IMR-90 (cell line): ENCODE measurements around the gene MICA. TPM values are rescaled to one million over a fixed set of nuclear protein-coding genes. Genes with fewer than 3 reads are reported as not detected.

Experiments
- ATAC-seq: fragments of 200-7000 bp; cut with Tn5 transposase; 2 replicates; pipeline ENCODE4 v1.9.1; 2020; ENCODE audit warnings: low read depth, mild to moderate bottlenecking, moderate library complexity
- BruUV-seq: library from RNA; stranded (reverse); fragments of 400-500 nt; replicated peaks from 2 replicates; lab custom pipeline; 2021; lab: Mats Ljungman, UMichigan
- CTCF ChIA-PET: fragments of 300-600 bp; formaldehyde crosslinking; extraction: SDS; loops from one replicate; lab custom pipeline; 2021; ENCODE audit warnings: antibody characterized with exemption; lab: Yijun Ruan, JAX
- POLR2A ChIA-PET: fragments of 300-600 bp; sonication (Branson Sonifier 250); formaldehyde crosslinking; loops from one replicate; lab custom pipeline; 2022; ENCODE audit warnings: antibody characterized with exemption; ENCODE audit not compliant: unreplicated experiment; lab: Charles Lee
- DNase-seq: peaks from one replicate; pipeline ENCODE4 v3.0.0; 2013
- H2AFZ ChIP-seq: replicated peaks from 2 replicates; pipeline ENCODE3; 2013; ENCODE audit warnings: low read length, mild to moderate bottlenecking; ENCODE audit not compliant: poor library complexity
- H2AK5ac ChIP-seq: 2 replicates; pipeline ENCODE4 v1.6.1; 2013; ENCODE audit warnings: low read depth, low read length, inconsistent platforms
- H2AK9ac ChIP-seq: replicated peaks from 2 replicates; pipeline ENCODE3; 2013; ENCODE audit warnings: mild to moderate bottlenecking, low read depth, low read length, moderate library complexity; ENCODE audit not compliant: poor library complexity
- H2BK120ac ChIP-seq: 2 replicates; pipeline ENCODE4 v1.6.1; 2013; ENCODE audit warnings: low read depth, low read length, inconsistent platforms
- H2BK15ac ChIP-seq: 3 replicates; pipeline ENCODE4 v1.6.1; 2013; ENCODE audit warnings: low read depth, low read length, inconsistent platforms
- H2BK20ac ChIP-seq: 2 replicates; pipeline ENCODE4 v1.6.1; 2013; ENCODE audit warnings: low read depth, mild to moderate bottlenecking, inconsistent platforms, low read length, moderate library complexity
- H2BK5ac ChIP-seq: 2 replicates; pipeline ENCODE4 v1.6.1; 2013; ENCODE audit warnings: mild to moderate bottlenecking, low read depth, low read length, inconsistent platforms; ENCODE audit not compliant: poor library complexity, severe bottlenecking
- H3K14ac ChIP-seq: replicated peaks from 2 replicates; pipeline ENCODE4 v1.6.1; 2013; ENCODE audit warnings: low read depth, low read length, inconsistent platforms
- H3K18ac ChIP-seq: 2 replicates; pipeline ENCODE4 v1.6.1; 2013; ENCODE audit warnings: low read depth, low read length, control low read depth
- H3K23ac ChIP-seq: 2 replicates; pipeline ENCODE4 v1.6.1; 2013; ENCODE audit warnings: low read depth, low read length, inconsistent platforms
- H3K27ac ChIP-seq: 2 replicates; pipeline ENCODE4 v1.5.1; 2013; ENCODE audit warnings: mild to moderate bottlenecking, control low read depth, low read length; ENCODE audit not compliant: insufficient read depth
- H3K27me3 ChIP-seq: 2 replicates; pipeline ENCODE4 v1.6.1; 2013; ENCODE audit warnings: low read length; ENCODE audit not compliant: control insufficient read depth, insufficient read depth
- H3K36me3 ChIP-seq: 2 replicates; pipeline ENCODE4 v1.6.1; 2013; ENCODE audit warnings: low read length, mixed read lengths; ENCODE audit not compliant: control insufficient read depth, insufficient read depth
- H3K4ac ChIP-seq: 2 replicates; pipeline ENCODE4 v1.6.1; 2013; ENCODE audit warnings: low read depth, low read length, inconsistent platforms
- H3K4me1 ChIP-seq: 2 replicates; pipeline ENCODE4 v1.6.1; 2013; ENCODE audit warnings: low read length, mixed read lengths; ENCODE audit not compliant: control insufficient read depth, insufficient read depth
- H3K4me2 ChIP-seq: 2 replicates; pipeline ENCODE4 v1.6.1; 2013; ENCODE audit warnings: low read depth, mild to moderate bottlenecking, control low read depth, low read length, moderate library complexity
- H3K4me3 ChIP-seq: 2 replicates; pipeline ENCODE4 v1.5.1; 2013; ENCODE audit warnings: low read depth, mild to moderate bottlenecking, control low read depth, low read length, moderate library complexity; ENCODE audit not compliant: insufficient read depth
- H3K56ac ChIP-seq: 2 replicates; pipeline ENCODE4 v1.6.1; 2013; ENCODE audit warnings: low read length, inconsistent platforms; ENCODE audit not compliant: insufficient read depth; ENCODE audit errors: extremely low read depth
- H3K79me1 ChIP-seq, 2 experiments: 2 replicates each; pipeline ENCODE4 v1.6.1; 2013; ENCODE audit warnings: low read length in 2 of 2, inconsistent platforms in 1 of 2, low read depth in 1 of 2
- H3K9ac ChIP-seq: 2 replicates; pipeline ENCODE4 v1.6.1; 2013; ENCODE audit warnings: low read depth, low read length, control low read depth
- H3K9me1 ChIP-seq: 2 replicates; pipeline ENCODE4 v1.6.1; 2013; ENCODE audit warnings: low read length, inconsistent platforms; ENCODE audit not compliant: insufficient read depth
- H3K9me3 ChIP-seq: 2 replicates; pipeline ENCODE4 v1.6.1; 2013; ENCODE audit warnings: low read length; ENCODE audit not compliant: control insufficient read depth, insufficient read depth
- H4K20me1 ChIP-seq: 2 replicates; pipeline ENCODE4 v1.6.1; 2013; ENCODE audit warnings: low read length, inconsistent platforms; ENCODE audit not compliant: insufficient read depth
- H4K5ac ChIP-seq: 2 replicates; pipeline ENCODE4 v1.6.1; 2013; ENCODE audit warnings: mild to moderate bottlenecking, low read depth, low read length, control low read depth
- H4K8ac ChIP-seq, 2 experiments: 2 replicates each; pipeline ENCODE4 v1.6.1; 2013; ENCODE audit warnings: low read depth in 2 of 2, low read length in 2 of 2, control low read depth in 1 of 2, inconsistent platforms in 1 of 2
- H4K91ac ChIP-seq: 2 replicates; pipeline ENCODE4 v1.6.1; 2013; ENCODE audit warnings: low read depth, low read length, inconsistent platforms; ENCODE audit not compliant: insufficient read depth
- BHLHE40 ChIP-seq: fragments of 150-350 bp; IDR thresholded peaks from 2 replicates; pipeline ENCODE4 v1.6.1; 2016; ENCODE audit warnings: mild to moderate bottlenecking, low read depth, low read length
- CEBPB ChIP-seq: IDR thresholded peaks from 2 replicates; pipeline ENCODE4 v1.6.1; 2012; ENCODE audit warnings: low read depth, low read length, improper control_type of control experiment
- CTCF ChIP-seq: conservative IDR thresholded peaks from 2 replicates; pipeline ENCODE4 v1.5.1; 2012; ENCODE audit warnings: mild to moderate bottlenecking, low read depth, low read length, improper control_type of control experiment
- ELK1 ChIP-seq: fragments of 150-350 bp; IDR thresholded peaks from 2 replicates; pipeline ENCODE4 v1.6.1; 2016; ENCODE audit warnings: low read depth, mild to moderate bottlenecking, low read length, moderate library complexity, borderline replicate concordance
- MAFK ChIP-seq: IDR thresholded peaks from 2 replicates; pipeline ENCODE4 v1.6.1; 2012; ENCODE audit warnings: low read depth, low read length, improper control_type of control experiment
- MAZ ChIP-seq: IDR thresholded peaks from 2 replicates; pipeline ENCODE4 v1.6.1; 2012; ENCODE audit warnings: low read depth, mild to moderate bottlenecking, low read length, improper control_type of control experiment, moderate library complexity, borderline replicate concordance
- MXI1 ChIP-seq: IDR thresholded peaks from 2 replicates; pipeline ENCODE4 v1.6.1; 2012; ENCODE audit warnings: low read depth, mild to moderate bottlenecking, low read length, moderate library complexity, borderline replicate concordance
- NFE2L2 ChIP-seq: fragments of 150-350 bp; IDR thresholded peaks from 2 replicates; pipeline ENCODE4 v1.6.1; 2016; ENCODE audit warnings: low read depth, mild to moderate bottlenecking, low read length
- POLR2A ChIP-seq: IDR thresholded peaks from 2 replicates; pipeline ENCODE4 v1.6.1; 2012; ENCODE audit warnings: mild to moderate bottlenecking, low read depth, low read length
- RAD21 ChIP-seq: IDR thresholded peaks from 2 replicates; pipeline ENCODE4 v1.6.1; 2012; ENCODE audit warnings: low read length, improper control_type of control experiment
- RCOR1 ChIP-seq: IDR thresholded peaks from 2 replicates; pipeline ENCODE4 v1.6.1; 2012; ENCODE audit warnings: mild to moderate bottlenecking, low read length, improper control_type of control experiment; ENCODE audit not compliant: insufficient replicate concordance
- RFX5 ChIP-seq: IDR thresholded peaks from 2 replicates; pipeline ENCODE4 v1.8.0; 2012; ENCODE audit warnings: low read depth, mild to moderate bottlenecking, low read length, moderate library complexity
- SMC3 ChIP-seq: fragments of 150-350 bp; IDR thresholded peaks from 2 replicates; pipeline ENCODE4 v1.6.1; 2016; ENCODE audit warnings: low read depth, mild to moderate bottlenecking, antibody characterized with exemption, low read length, moderate library complexity
- USF2 ChIP-seq: fragments of 150-350 bp; IDR thresholded peaks from 2 replicates; pipeline ENCODE4 v1.6.1; 2017; ENCODE audit warnings: mild to moderate bottlenecking, antibody characterized with exemption, low read length, low read depth
- WGBS, 2 experiments: methylation state at CpG; one replicate each; pipeline versions ENCODE4 v1.1.5 to v1.1.7; 2013; ENCODE audit warnings: missing lambda C conversion rate in 2 of 2; ENCODE audit not compliant: insufficient read length in 1 of 2; ENCODE audit errors: extremely low coverage in 2 of 2; 5-methylcytosine and 5-hydroxymethylcytosine counted together
- dilution Hi-C: fragments of 300-500 bp; cut with HindIII; formaldehyde crosslinking; loops from one replicate; pipeline ENCODE4 v1.14.3; 2018; ENCODE audit warnings: low sequenced_read_pairs; ENCODE audit not compliant: unreplicated experiment
- in situ Hi-C: fragments of 300-500 bp; cut with MboI; formaldehyde crosslinking; loops from 3 replicates; pipeline ENCODE4 v1.14.3; 2019; ENCODE audit warnings: low sequenced_read_pairs, inconsistent platforms, mixed read lengths
- intact Hi-C: fragments of 100-400 bp; cut with micrococcal nuclease; formaldehyde crosslinking; loops from 2 replicates; pipeline ENCODE4 v1.10.0; 2022
- polyA plus RNA-seq, 3 experiments: library from polyadenylated mRNA; depleted of rRNA; stranded (reverse); fragments of >200 nt; gene quantifications; 2 replicates each; pipeline ENCODE4 v1.2.3, GENCODE V29; 2012; ENCODE audit warnings: low replicate concordance in 1 of 3
- total RNA-seq: library from RNA; depleted of rRNA; stranded (reverse); fragments of >200 nt; gene quantifications from 2 replicates; pipeline ENCODE4 v1.2.3, GENCODE V29; 2012

MICA gene
- total and polyA plus RNA-seq, 2 of the 4 experiments (the other 2 are of a cell fraction) = 55.9 to 67.7 TPM

- dilution Hi-C loops = no loop called here
- no peak overlapping the region for H3K4me2 ChIP-seq
- no peak overlapping the region for H2BK20ac ChIP-seq
- H4K5ac ChIP-seq = no peak overlapping the region
- DNase-seq = no peak
- WGBS, 2 experiments = no CpG with 5 or more reads among the region's 2 CpGs
- H3K23ac ChIP-seq = no peak overlapping the region
- H3K56ac ChIP-seq = no peak overlapping the region
- in situ Hi-C loops = no loop called here
- H3K36me3 ChIP-seq = no peaks in the 10 kb centered on the region
- no peak overlapping the region for H3K4me3 ChIP-seq
- H3K27me3 ChIP-seq = peaks cover 18% of the 10 kb centered on the region
- no peak overlapping the region for H3K27ac ChIP-seq
- H2AK5ac ChIP-seq = no peak overlapping the region
- no peak overlapping the region for H2AFZ ChIP-seq
- peaks cover 2% of the 10 kb centered on the region; the same call in 1 of the 2 replicates for H3K4me1 ChIP-seq
- no peak overlapping the region for H3K14ac ChIP-seq
- POLR2A ChIA-PET = no interaction called here
- no peaks in the 10 kb centered on the region for H3K9me1 ChIP-seq
- H3K9me3 ChIP-seq = peaks cover 10% of the 10 kb centered on the region; the same call in 1 of the 2 replicates
- no peak overlapping the region for H3K4ac ChIP-seq
- no peak overlapping the region for H4K91ac ChIP-seq
- no peak overlapping the region for H3K9ac ChIP-seq
- intact Hi-C loops = no loop called here
- no peak overlapping the region for H2AK9ac ChIP-seq
- CTCF ChIA-PET = no interaction called here
- H2BK120ac ChIP-seq = no peak overlapping the region
- BruUV-seq = no TSS peak
- H2BK5ac ChIP-seq = no peak overlapping the region
- TF ChIP-seq RAD21 (no peak), RFX5 (no peak), MAFK (no peak), ELK1 (no peak), NFE2L2 (no peak), BHLHE40 (no peak), RCOR1 (no peak), SMC3 (no peak), POLR2A (no peak), MXI1 (no peak), CEBPB (no peak), USF2 (no peak), MAZ (no peak), CTCF (no peak)
- H2BK15ac ChIP-seq = no peak overlapping the region
- no peaks in the 10 kb centered on the region for H3K79me1 ChIP-seq
- ATAC-seq = no peak
- 0 out of 2 replicates have a peak, but pooled peaks cover 3% of the 10 kb centered on the region for H4K20me1 ChIP-seq
- no peak overlapping the region for H3K18ac ChIP-seq
- no peak overlapping the region for H4K8ac ChIP-seq
Measured at GRCh38 chr6:31438222-31438621, 34.8 kb downstream of the MICA start.
